OCI-LY3 (cell line): ENCODE results near the gene IVD.

Source experiments
- CTCF ChIP-seq: fragments of 200-600, 300-600 bp; sonication (generic); IDR thresholded peaks from 2 replicates; pipeline ENCODE4 v1.5.1; 2014; ENCODE audit warnings: antibody characterized with exemption, low read length, low read depth
- EZH2phosphoT487 ChIP-seq: fragments of 200-600 bp; shearing (Covaris generic); IDR thresholded peaks from 2 replicates; pipeline ENCODE4 v1.6.1; 2018; ENCODE audit warnings: antibody characterized with exemption, mixed run types, low read depth

GRCh38 chr15:40379853-40380252 is 25.7 kb upstream of the IVD start:
- TF ChIP-seq EZH2phosphoT487 (no peak), CTCF (no peak)
